GM18873 (cell line): ENCODE results near the gene CHRNB4.
"Not testable (repeated sequence)": the region's sequence is repeated elsewhere in the genome, so short reads cannot be mapped to it uniquely, and the experiment has no call there.

Experiments used
- ATAC-seq: cut with Tn5 transposase; IDR thresholded peaks from one replicate; pipeline ENCODE4 v1.9.1; 2021; ENCODE audit warnings: mild to moderate bottlenecking, moderate library complexity, moderate number of reproducible peaks; ENCODE audit not compliant: unreplicated experiment, low FRiP score

Gene CHRNB4

DNA sequence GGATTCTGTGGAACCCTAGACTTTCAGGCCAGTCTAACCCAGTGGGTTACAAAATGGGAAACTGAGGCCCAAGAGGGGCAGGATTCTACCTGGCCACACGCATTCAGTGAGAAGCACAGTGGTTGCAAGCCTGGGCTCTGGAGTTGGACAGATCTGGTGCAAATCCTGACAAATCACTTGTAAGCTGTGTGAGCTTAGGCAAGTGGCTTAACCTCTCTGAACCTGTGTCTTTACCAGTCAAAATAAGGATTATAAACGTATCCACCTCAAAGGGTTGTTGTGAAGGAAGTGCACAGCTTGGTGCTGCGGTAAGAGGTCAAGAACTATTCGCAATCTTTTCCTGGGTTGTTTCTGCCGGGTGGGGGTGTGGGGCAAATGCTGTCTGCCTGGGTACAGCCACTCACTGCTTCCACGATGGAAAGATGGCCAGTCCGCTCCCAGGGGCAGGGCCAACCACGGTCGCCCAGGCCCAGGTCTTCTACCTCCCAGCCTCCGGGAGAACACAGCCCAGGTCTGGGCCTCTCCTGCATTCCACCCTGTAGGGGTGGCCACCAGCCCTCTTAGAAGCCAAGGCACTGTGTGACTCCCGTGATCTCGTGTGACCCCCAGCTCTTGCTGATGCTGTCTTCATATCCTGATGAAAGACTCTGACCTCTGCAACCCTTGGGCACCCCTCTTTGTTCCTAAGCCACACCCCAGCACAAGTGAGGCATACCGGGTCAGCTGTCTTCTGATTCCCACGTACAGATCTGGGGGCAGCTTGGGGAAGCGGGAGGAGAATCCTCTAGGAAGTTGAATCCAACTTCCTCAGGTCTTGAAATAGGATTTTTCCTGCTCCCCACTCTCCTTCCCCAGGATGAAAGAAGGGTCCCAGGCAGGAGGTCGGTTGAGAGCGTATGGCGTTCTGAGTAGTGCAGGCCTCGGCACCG, 21.7 kb downstream of the CHRNB4 start:
- ATAC-seq, result no peak

DNA sequence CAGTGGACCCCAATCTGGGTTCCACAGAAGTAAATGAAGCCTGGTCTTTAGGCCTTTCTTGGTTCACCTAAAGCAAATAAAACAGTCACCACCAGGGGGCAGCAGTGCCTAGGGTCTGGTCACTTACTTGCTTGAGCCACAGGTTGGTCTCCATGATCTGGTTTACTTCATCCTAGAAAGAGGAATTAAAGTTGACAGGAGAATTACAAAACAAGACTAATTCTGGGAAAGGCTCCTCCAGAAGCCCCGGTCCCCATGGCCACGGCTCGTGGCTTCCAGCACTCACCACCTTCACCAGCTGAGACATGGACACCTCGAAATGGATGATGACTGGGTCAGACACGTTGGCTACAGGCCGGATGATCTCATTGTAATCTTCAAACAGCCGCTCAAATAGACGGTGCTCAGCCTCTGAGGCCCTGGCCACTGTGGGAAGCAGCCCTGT, 22.5 kb downstream of the CHRNB4 start:
- no peak for ATAC-seq

DNA sequence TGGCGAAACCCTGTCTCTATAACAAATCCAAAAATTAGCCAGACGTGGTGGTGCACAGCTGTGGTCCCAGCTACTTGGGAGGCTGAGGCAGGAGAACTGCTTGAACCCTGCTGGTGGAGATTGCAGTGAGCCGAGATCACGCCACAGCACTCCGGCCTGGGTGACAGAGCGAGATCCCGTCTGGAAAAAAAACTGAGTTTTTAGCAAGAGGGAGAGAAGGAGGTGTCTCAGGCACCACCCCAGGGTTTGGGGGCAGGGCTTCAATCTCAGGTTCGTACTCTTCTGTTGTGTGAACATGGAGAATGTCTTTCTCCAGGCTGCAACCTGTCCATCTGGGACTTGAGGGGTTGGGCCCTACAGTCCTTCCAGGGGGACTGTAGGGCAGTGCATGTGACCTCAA, 22.9 kb downstream of the CHRNB4 start:
- no peak for ATAC-seq

DNA sequence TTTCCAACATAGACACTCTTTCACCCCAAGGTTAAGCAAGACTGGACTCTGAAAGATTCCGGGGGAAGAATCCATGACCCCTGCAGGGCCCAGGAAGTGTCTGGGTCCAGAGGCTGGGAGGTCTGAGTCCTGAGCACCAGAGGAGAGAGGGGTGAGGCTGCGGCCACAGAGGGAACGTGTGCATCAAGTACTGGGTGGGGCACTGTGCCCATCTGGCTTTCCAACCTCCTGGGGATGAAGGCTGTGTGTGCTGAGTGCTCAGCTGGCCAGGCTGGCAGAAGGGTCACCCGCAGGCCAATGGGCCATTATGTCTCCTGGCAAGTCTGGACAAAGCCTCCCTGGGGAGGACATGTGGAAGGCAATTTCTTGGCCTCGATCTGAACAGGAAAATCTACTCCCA, 23.5 kb downstream of the CHRNB4 start:
- ATAC-seq, result no peak

DNA sequence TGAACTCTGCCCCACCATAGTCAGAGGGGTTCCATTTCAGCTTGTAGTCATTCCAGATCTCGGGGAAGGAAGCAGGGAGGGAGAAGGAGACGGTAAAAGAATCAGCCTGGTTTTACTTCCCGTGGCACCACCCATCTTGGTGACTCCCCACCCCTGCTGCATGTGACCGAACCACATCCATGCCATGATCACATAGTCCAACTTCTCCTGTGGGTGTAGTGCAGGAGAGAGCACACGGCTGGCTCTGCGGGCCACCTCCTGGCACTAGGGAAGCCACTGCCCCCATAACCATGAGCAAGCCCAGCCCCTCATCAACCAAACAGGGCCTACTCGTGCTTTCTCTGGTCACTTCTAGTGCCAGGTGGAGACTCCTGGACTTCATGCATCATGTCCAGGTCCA, 23.9 kb downstream of the CHRNB4 start:
- ATAC-seq, result no peak

DNA sequence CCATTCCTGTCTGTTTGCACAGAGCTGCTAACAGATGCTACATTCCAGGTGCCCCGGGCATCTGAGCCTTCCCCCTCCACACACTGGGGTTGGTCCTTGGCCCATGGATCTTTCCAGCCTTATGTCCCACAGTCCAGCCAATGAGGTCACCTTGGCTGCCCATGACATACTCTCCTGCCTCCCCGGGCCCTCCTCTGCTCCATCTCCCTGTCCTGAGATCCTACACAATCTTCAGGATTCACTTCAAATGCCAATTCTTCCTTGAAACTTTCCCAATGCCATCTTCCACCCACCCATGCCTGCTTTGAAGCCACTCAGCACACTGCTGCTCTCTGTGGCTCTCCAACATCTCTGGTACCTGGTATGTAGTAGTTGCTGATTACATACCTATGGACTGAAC, 24.5 kb downstream of the CHRNB4 start:
- ATAC-seq, result no peak

DNA sequence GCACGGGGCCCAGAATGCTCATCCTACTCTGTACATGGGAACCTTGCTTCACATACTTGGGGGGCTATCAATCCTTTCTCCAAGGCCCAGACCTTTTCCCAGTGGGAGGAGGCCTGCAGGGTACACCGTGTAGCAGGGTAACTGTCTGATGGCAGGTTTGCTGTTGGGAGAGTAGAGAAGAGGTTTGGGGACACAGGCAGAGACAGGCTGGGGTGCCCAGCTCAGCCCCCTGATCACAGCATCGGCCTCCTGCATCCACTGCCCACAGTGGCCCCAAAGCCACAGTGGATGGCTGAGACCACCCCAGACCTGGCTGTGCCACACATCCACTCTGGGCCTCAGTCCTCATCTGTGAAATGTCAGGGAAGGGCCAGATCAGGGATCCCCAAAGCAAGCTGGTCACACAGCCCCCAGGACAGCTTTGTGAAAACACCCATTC, 25.8 kb downstream of the CHRNB4 start:
- no peak for ATAC-seq

DNA sequence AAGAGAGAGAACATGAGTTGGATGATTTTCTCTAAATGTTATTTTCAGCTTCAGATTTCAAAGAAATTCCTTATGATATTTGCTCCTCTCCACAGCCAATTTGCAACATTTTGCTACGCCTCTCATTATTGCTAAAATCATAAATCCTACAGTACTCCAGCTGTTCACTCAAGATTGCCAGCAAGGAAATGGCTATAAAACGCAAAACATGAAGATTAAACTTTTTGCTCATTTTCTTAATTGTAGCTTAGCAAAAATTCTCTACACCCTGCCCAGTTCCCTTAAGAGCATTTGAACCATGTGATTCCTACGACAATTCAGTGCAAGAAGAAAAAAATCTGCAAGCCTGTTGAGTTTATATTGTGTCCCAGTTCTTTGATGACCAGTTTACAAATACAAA, 27.0 kb downstream of the CHRNB4 start:
- no peak for ATAC-seq

DNA sequence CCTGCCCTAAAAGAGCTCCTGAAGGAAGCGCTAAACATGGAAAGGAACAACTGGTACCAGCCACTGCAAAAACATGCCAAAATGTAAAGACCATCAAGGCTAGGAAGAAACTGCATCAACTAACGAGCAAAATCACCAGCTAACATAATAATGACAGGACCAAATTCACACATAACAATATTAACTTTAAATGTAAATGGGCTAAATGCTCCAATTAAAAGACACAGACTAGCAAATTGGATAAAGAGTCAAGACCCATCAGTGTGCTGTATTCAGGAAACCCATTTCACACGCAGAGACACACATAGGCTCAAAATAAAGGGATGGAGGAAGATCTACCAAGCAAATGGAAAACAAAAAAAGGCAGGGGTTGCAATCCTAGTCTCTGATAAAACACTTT, 31.5 kb downstream of the CHRNB4 start:
- ATAC-seq, result not testable (repeated sequence)

DNA sequence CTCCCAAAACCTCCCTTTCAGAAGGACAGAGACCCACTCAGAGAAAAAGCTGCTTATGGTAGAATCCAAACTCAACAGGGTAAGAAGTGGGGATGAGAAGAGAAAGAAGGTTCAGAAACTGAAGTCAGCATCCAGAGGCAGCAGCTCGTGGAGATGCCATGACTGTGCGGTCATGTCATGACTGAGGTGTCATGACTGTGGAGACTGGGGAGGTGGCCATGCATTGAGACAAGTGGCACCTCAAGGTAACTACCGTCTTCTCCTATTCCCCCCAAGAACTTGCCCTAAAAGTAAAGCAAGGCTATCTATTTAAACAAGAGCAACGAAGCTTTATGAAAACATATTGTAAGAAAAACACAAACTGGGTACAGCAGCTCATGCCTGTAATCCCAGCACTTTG, 35.3 kb downstream of the CHRNB4 start:
- ATAC-seq, result no peak

DNA sequence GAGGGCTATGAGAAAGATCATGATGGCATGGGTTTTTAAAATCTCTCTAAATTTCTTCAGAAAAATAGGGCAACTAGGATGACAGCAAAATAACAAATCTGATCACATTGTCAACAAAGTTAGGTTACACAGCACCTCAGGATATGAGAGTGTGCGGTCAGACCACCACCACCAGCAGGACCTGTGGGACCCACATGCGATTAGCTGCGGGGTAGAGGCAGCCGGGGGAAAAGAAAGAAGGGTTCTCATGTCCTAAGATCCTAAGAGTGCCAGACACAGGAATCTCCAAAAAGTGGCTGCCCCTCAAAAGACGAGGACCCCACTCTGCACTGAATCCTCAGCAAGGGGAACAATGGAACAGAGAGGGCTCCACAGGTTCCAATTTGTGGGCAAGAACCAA, 35.8 kb downstream of the CHRNB4 start:
- no peak for ATAC-seq

DNA sequence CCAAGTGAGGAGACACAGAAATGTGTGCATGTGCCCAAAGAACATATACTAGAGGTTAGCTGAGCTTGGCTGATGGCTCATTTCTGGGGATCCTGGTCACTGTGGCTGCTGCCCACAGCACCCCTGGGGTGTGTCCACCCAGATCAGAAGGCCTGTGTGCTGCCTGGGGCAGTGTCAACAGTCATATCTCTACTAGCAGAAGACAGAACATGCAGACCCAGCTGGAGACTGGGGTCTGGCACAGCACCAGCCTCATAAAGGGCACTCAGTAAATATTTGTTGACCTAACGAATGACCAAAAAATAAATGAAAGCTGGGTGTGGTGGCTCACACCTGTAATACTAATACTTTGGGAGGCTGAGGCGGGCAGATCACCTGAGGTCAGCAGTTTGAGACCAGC, 36.6 kb downstream of the CHRNB4 start:
- no peak for ATAC-seq

DNA sequence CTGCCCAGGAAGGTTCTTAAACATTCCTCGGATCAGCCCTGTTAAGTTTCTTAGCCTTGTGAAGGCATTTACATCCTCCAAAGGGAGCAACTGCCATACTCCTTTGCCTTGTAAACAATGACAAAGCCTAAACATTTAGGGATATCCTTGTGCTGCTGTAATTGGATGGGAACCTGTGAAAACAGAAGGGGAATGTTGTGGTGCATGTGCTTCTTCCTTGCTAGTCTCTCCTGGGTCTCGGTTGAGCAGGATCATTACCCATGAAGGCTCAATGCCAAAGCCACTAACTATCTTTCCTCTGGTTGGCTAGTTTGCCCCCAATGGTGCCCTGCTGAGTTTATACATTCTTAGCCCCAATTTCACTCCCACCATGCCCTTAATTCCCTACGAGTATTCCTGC, 37.5 kb downstream of the CHRNB4 start:
- ATAC-seq, result no peak

DNA sequence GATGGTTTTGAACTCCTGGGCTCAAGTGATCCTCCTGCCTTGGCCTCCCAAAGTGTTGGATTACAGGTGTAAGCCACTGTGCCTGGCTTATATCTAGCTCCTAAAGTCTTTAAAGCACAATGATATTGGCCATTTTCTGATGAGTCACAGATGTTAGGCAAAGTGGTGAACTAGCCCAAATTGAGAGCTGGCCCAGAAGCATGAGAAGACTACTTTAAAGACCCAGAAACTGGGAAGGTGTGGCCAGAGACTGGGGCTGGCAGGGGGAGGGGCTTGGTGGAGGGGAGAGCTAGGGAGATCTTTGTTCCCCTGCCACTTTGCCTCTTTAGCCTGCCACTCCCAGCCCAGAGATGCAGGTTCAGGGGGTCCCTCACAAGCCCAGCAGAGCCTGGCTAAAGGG, 41.8 kb downstream of the CHRNB4 start:
- ATAC-seq, result no peak

DNA sequence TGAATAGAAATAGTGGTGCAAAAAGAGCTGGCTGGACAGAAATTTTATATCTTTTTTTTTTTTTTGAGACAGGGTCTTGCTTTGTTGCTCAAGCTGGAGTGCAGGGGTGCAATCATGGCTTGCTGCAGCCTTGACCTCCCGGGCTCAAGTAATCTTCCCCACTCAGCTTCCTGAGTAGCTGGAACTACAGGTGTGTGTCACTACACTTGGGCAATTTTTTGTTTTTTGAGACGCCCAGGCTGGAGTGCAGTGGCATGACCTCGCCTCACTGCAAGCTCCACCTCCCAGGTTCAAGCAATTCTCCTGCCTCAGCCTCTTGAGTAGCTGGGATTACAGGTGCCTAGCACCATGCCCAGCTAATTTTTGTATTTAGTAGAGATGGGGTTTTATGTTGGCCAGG, 42.7 kb downstream of the CHRNB4 start:
- ATAC-seq, result no peak

DNA sequence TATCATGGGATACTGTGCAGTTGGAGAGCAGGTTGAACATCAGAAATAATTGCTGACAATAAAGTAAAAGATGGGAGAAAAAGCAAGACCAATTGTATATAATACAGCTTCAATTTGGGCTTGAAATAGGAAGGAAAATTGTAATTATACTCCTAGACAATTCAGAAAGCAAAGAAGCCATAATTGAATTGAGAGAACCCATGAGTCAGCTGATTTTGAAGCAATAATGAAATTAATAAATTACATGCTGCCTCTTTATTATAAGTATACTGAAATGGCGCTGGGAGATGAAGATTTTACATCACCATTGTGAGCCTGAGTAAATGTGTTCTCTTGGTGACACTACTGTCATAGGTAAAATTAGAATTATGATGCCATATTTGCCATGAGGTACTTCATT, 43.4 kb downstream of the CHRNB4 start:
- ATAC-seq, result no peak

DNA sequence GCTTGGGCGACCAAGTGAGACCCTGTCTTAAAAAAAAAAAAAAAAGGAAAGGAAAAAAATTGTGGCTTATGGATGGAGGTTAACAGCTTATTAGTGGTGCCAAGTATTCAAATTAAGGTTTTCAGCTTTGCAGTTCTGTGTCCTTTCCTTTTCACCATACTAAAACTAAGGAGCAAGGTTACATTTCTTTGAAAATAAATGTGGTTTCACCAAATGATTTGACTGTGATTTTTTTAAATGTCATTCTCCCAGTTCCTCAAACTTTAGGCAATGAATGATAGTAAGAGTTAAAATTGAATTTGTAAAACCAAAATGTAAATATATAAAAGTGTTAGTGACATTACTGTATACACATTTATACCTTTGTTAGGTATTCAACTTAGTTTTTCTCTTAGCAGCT, 66.1 kb downstream of the CHRNB4 start:
- no peak for ATAC-seq
